IMR-90 (cell line): ENCODE data around the gene FAM53B. TPM values are rescaled to one million over a fixed set of nuclear protein-coding genes. Genes with fewer than 3 reads are reported as not detected.

ENCODE experiments used
- ATAC-seq: fragments of 200-7000 bp; cut with Tn5 transposase; 2 replicates; pipeline ENCODE4 v1.9.1; 2020; ENCODE audit warnings: low read depth, mild to moderate bottlenecking, moderate library complexity
- BruUV-seq: library from RNA; stranded (reverse); fragments of 400-500 nt; replicated peaks from 2 replicates; lab custom pipeline; 2021; lab: Mats Ljungman, UMichigan
- CTCF ChIA-PET: fragments of 300-600 bp; formaldehyde crosslinking; extraction: SDS; loops from one replicate; lab custom pipeline; 2021; ENCODE audit warnings: antibody characterized with exemption; lab: Yijun Ruan, JAX
- POLR2A ChIA-PET: fragments of 300-600 bp; sonication (Branson Sonifier 250); formaldehyde crosslinking; loops from one replicate; lab custom pipeline; 2022; ENCODE audit warnings: antibody characterized with exemption; ENCODE audit not compliant: unreplicated experiment; lab: Charles Lee
- DNase-seq: peaks from one replicate; pipeline ENCODE4 v3.0.0; 2013
- H2AFZ ChIP-seq: replicated peaks from 2 replicates; pipeline ENCODE3; 2013; ENCODE audit warnings: low read length, mild to moderate bottlenecking; ENCODE audit not compliant: poor library complexity
- H2AK5ac ChIP-seq: 2 replicates; pipeline ENCODE4 v1.6.1; 2013; ENCODE audit warnings: low read depth, low read length, inconsistent platforms
- H2AK9ac ChIP-seq: replicated peaks from 2 replicates; pipeline ENCODE3; 2013; ENCODE audit warnings: mild to moderate bottlenecking, low read depth, low read length, moderate library complexity; ENCODE audit not compliant: poor library complexity
- H2BK120ac ChIP-seq: 2 replicates; pipeline ENCODE4 v1.6.1; 2013; ENCODE audit warnings: low read depth, low read length, inconsistent platforms
- H2BK15ac ChIP-seq: 3 replicates; pipeline ENCODE4 v1.6.1; 2013; ENCODE audit warnings: low read depth, low read length, inconsistent platforms
- H2BK20ac ChIP-seq: 2 replicates; pipeline ENCODE4 v1.6.1; 2013; ENCODE audit warnings: low read depth, mild to moderate bottlenecking, inconsistent platforms, low read length, moderate library complexity
- H2BK5ac ChIP-seq: 2 replicates; pipeline ENCODE4 v1.6.1; 2013; ENCODE audit warnings: mild to moderate bottlenecking, low read depth, low read length, inconsistent platforms; ENCODE audit not compliant: poor library complexity, severe bottlenecking
- H3K14ac ChIP-seq: replicated peaks from 2 replicates; pipeline ENCODE4 v1.6.1; 2013; ENCODE audit warnings: low read depth, low read length, inconsistent platforms
- H3K18ac ChIP-seq: 2 replicates; pipeline ENCODE4 v1.6.1; 2013; ENCODE audit warnings: low read depth, low read length, control low read depth
- H3K23ac ChIP-seq: 2 replicates; pipeline ENCODE4 v1.6.1; 2013; ENCODE audit warnings: low read depth, low read length, inconsistent platforms
- H3K27ac ChIP-seq: 2 replicates; pipeline ENCODE4 v1.5.1; 2013; ENCODE audit warnings: mild to moderate bottlenecking, control low read depth, low read length; ENCODE audit not compliant: insufficient read depth
- H3K27me3 ChIP-seq: 2 replicates; pipeline ENCODE4 v1.6.1; 2013; ENCODE audit warnings: low read length; ENCODE audit not compliant: control insufficient read depth, insufficient read depth
- H3K36me3 ChIP-seq: 2 replicates; pipeline ENCODE4 v1.6.1; 2013; ENCODE audit warnings: low read length, mixed read lengths; ENCODE audit not compliant: control insufficient read depth, insufficient read depth
- H3K4ac ChIP-seq: 2 replicates; pipeline ENCODE4 v1.6.1; 2013; ENCODE audit warnings: low read depth, low read length, inconsistent platforms
- H3K4me1 ChIP-seq: 2 replicates; pipeline ENCODE4 v1.6.1; 2013; ENCODE audit warnings: low read length, mixed read lengths; ENCODE audit not compliant: control insufficient read depth, insufficient read depth
- H3K4me2 ChIP-seq: 2 replicates; pipeline ENCODE4 v1.6.1; 2013; ENCODE audit warnings: low read depth, mild to moderate bottlenecking, control low read depth, low read length, moderate library complexity
- H3K4me3 ChIP-seq: 2 replicates; pipeline ENCODE4 v1.5.1; 2013; ENCODE audit warnings: low read depth, mild to moderate bottlenecking, control low read depth, low read length, moderate library complexity; ENCODE audit not compliant: insufficient read depth
- H3K56ac ChIP-seq: 2 replicates; pipeline ENCODE4 v1.6.1; 2013; ENCODE audit warnings: low read length, inconsistent platforms; ENCODE audit not compliant: insufficient read depth; ENCODE audit errors: extremely low read depth
- H3K79me1 ChIP-seq, 2 experiments: 2 replicates each; pipeline ENCODE4 v1.6.1; 2013; ENCODE audit warnings: low read length in 2 of 2, inconsistent platforms in 1 of 2, low read depth in 1 of 2
- H3K9ac ChIP-seq: 2 replicates; pipeline ENCODE4 v1.6.1; 2013; ENCODE audit warnings: low read depth, low read length, control low read depth
- H3K9me1 ChIP-seq: 2 replicates; pipeline ENCODE4 v1.6.1; 2013; ENCODE audit warnings: low read length, inconsistent platforms; ENCODE audit not compliant: insufficient read depth
- H3K9me3 ChIP-seq: 2 replicates; pipeline ENCODE4 v1.6.1; 2013; ENCODE audit warnings: low read length; ENCODE audit not compliant: control insufficient read depth, insufficient read depth
- H4K20me1 ChIP-seq: 2 replicates; pipeline ENCODE4 v1.6.1; 2013; ENCODE audit warnings: low read length, inconsistent platforms; ENCODE audit not compliant: insufficient read depth
- H4K5ac ChIP-seq: 2 replicates; pipeline ENCODE4 v1.6.1; 2013; ENCODE audit warnings: mild to moderate bottlenecking, low read depth, low read length, control low read depth
- H4K8ac ChIP-seq, 2 experiments: 2 replicates each; pipeline ENCODE4 v1.6.1; 2013; ENCODE audit warnings: low read depth in 2 of 2, low read length in 2 of 2, control low read depth in 1 of 2, inconsistent platforms in 1 of 2
- H4K91ac ChIP-seq: 2 replicates; pipeline ENCODE4 v1.6.1; 2013; ENCODE audit warnings: low read depth, low read length, inconsistent platforms; ENCODE audit not compliant: insufficient read depth
- BHLHE40 ChIP-seq: fragments of 150-350 bp; IDR thresholded peaks from 2 replicates; pipeline ENCODE4 v1.6.1; 2016; ENCODE audit warnings: mild to moderate bottlenecking, low read depth, low read length
- CEBPB ChIP-seq: IDR thresholded peaks from 2 replicates; pipeline ENCODE4 v1.6.1; 2012; ENCODE audit warnings: low read depth, low read length, improper control_type of control experiment
- CHD1 ChIP-seq: IDR thresholded peaks from 2 replicates; pipeline ENCODE4 v1.6.1; 2012; ENCODE audit warnings: low read depth, low read length, improper control_type of control experiment
- CTCF ChIP-seq: conservative IDR thresholded peaks from 2 replicates; pipeline ENCODE4 v1.5.1; 2012; ENCODE audit warnings: mild to moderate bottlenecking, low read depth, low read length, improper control_type of control experiment
- FOS ChIP-seq: fragments of 150-350 bp; IDR thresholded peaks from 2 replicates; pipeline ENCODE4 v1.6.1; 2016; ENCODE audit warnings: low read depth, low read length
- MAFK ChIP-seq: IDR thresholded peaks from 2 replicates; pipeline ENCODE4 v1.6.1; 2012; ENCODE audit warnings: low read depth, low read length, improper control_type of control experiment
- MAZ ChIP-seq: IDR thresholded peaks from 2 replicates; pipeline ENCODE4 v1.6.1; 2012; ENCODE audit warnings: low read depth, mild to moderate bottlenecking, low read length, improper control_type of control experiment, moderate library complexity, borderline replicate concordance
- MXI1 ChIP-seq: IDR thresholded peaks from 2 replicates; pipeline ENCODE4 v1.6.1; 2012; ENCODE audit warnings: low read depth, mild to moderate bottlenecking, low read length, moderate library complexity, borderline replicate concordance
- NFE2L2 ChIP-seq: fragments of 150-350 bp; IDR thresholded peaks from 2 replicates; pipeline ENCODE4 v1.6.1; 2016; ENCODE audit warnings: low read depth, mild to moderate bottlenecking, low read length
- POLR2A ChIP-seq: IDR thresholded peaks from 2 replicates; pipeline ENCODE4 v1.6.1; 2012; ENCODE audit warnings: mild to moderate bottlenecking, low read depth, low read length
- RAD21 ChIP-seq: IDR thresholded peaks from 2 replicates; pipeline ENCODE4 v1.6.1; 2012; ENCODE audit warnings: low read length, improper control_type of control experiment
- RCOR1 ChIP-seq: IDR thresholded peaks from 2 replicates; pipeline ENCODE4 v1.6.1; 2012; ENCODE audit warnings: mild to moderate bottlenecking, low read length, improper control_type of control experiment; ENCODE audit not compliant: insufficient replicate concordance
- RFX5 ChIP-seq: IDR thresholded peaks from 2 replicates; pipeline ENCODE4 v1.8.0; 2012; ENCODE audit warnings: low read depth, mild to moderate bottlenecking, low read length, moderate library complexity
- SMC3 ChIP-seq: fragments of 150-350 bp; IDR thresholded peaks from 2 replicates; pipeline ENCODE4 v1.6.1; 2016; ENCODE audit warnings: low read depth, mild to moderate bottlenecking, antibody characterized with exemption, low read length, moderate library complexity
- USF2 ChIP-seq: fragments of 150-350 bp; IDR thresholded peaks from 2 replicates; pipeline ENCODE4 v1.6.1; 2017; ENCODE audit warnings: mild to moderate bottlenecking, antibody characterized with exemption, low read length, low read depth
- WGBS, 2 experiments: methylation state at CpG; one replicate each; pipeline versions ENCODE4 v1.1.5 to v1.1.7; 2013; ENCODE audit warnings: missing lambda C conversion rate in 2 of 2; ENCODE audit not compliant: insufficient read length in 1 of 2; ENCODE audit errors: extremely low coverage in 2 of 2; 5-methylcytosine and 5-hydroxymethylcytosine counted together
- dilution Hi-C: fragments of 300-500 bp; cut with HindIII; formaldehyde crosslinking; loops from one replicate; pipeline ENCODE4 v1.14.3; 2018; ENCODE audit warnings: low sequenced_read_pairs; ENCODE audit not compliant: unreplicated experiment
- in situ Hi-C: fragments of 300-500 bp; cut with MboI; formaldehyde crosslinking; loops from 3 replicates; pipeline ENCODE4 v1.14.3; 2019; ENCODE audit warnings: low sequenced_read_pairs, inconsistent platforms, mixed read lengths
- intact Hi-C: fragments of 100-400 bp; cut with micrococcal nuclease; formaldehyde crosslinking; loops from 2 replicates; pipeline ENCODE4 v1.10.0; 2022
- polyA plus RNA-seq, 3 experiments: library from polyadenylated mRNA; depleted of rRNA; stranded (reverse); fragments of >200 nt; gene quantifications; 2 replicates each; pipeline ENCODE4 v1.2.3, GENCODE V29; 2012; ENCODE audit warnings: low replicate concordance in 1 of 3
- total RNA-seq: library from RNA; depleted of rRNA; stranded (reverse); fragments of >200 nt; gene quantifications from 2 replicates; pipeline ENCODE4 v1.2.3, GENCODE V29; 2012
- TF ChIP-seq, protein P1 (sequence below): fragments of 150-350 bp; IDR thresholded peaks from 2 replicates; pipeline ENCODE4 v1.6.1; 2016; ENCODE audit warnings: low read depth, mild to moderate bottlenecking, low read length, moderate library complexity, borderline replicate concordance

Gene FAM53B
- total and polyA plus RNA-seq, 2 of the 4 experiments (the other 2 are of a cell fraction), result 3.8 to 5.7 TPM

- Histone ChIP-seq H3K4ac (no peak overlapping the region), H2BK120ac (no peak overlapping the region), H3K14ac (no peak overlapping the region), H3K36me3 (peaks cover 18% of the 10 kb centered on the region; the same call in 1 of the 2 replicates), H2BK20ac (no peak overlapping the region), H2AK5ac (no peak overlapping the region), H2BK15ac (no peak overlapping the region), H3K27ac (no peak overlapping the region), H4K20me1 (no peaks in the 10 kb centered on the region), H3K79me1 (peaks cover 0 to 6% of the 10 kb centered on the region in 2 experiments; a peak in 2 of 4 replicates), H3K23ac (no peak overlapping the region), H3K4me1 (no peaks in the 10 kb centered on the region), H4K5ac (no peak overlapping the region), H3K9ac (no peak overlapping the region), H3K4me2 (no peak overlapping the region), H2BK5ac (no peak overlapping the region), H2AK9ac (no peak overlapping the region), H4K91ac (no peak overlapping the region), H3K18ac (no peak overlapping the region), H3K4me3 (no peak overlapping the region), H3K9me1 (peaks cover 16% of the 10 kb centered on the region), H3K27me3 (no peaks in the 10 kb centered on the region), H3K56ac (no peak overlapping the region), H2AFZ (no peak overlapping the region), H4K8ac (no peak overlapping the region), H3K9me3 (no peaks in the 10 kb centered on the region)
- in situ Hi-C loops, result no loop called here
- intact Hi-C loops, result no loop called here
- WGBS, 2 experiments, result 93% methylated on average over 8 of the region's 12 CpGs; no CpG with 5 or more reads in 1 of the 2 experiments
- dilution Hi-C loops, result no loop called here
- TF ChIP-seq RFX5 (no peak), RCOR1 (no peak), MAZ (no peak), CHD1 (no peak), USF2 (no peak), FOS (no peak), NFE2L2 (no peak), POLR2A (no peak), MXI1 (no peak), SMC3 (no peak), CTCF (no peak), MAFK (no peak), RAD21 (no peak), BHLHE40 (no peak), CEBPB (no peak)
- TF ChIP-seq, protein P1, sequence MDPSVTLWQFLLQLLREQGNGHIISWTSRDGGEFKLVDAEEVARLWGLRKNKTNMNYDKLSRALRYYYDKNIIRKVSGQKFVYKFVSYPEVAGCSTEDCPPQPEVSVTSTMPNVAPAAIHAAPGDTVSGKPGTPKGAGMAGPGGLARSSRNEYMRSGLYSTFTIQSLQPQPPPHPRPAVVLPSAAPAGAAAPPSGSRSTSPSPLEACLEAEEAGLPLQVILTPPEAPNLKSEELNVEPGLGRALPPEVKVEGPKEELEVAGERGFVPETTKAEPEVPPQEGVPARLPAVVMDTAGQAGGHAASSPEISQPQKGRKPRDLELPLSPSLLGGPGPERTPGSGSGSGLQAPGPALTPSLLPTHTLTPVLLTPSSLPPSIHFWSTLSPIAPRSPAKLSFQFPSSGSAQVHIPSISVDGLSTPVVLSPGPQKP, result no peak
- no TSS peak for BruUV-seq
- ATAC-seq (no peak), DNase-seq (no peak)
- CTCF ChIA-PET, result interaction anchor here (1.3 kb wide), 1 partner anchor 13 kb away, joined by 4 read pairs; no protein-coding TSS in a partner anchor
- POLR2A ChIA-PET, result no interaction called here
Measured at GRCh38 chr10:124685261-124685660, 58.9 kb downstream of the FAM53B start.
